Measurements from ENCODE around the gene CSMD2. TPM values are rescaled to one million over a fixed set of nuclear protein-coding genes. Genes with fewer than 3 reads are reported as not detected.

Gene CSMD2
- total RNA-seq, 6 experiments from 2014 or later, result under 0.01 to 0.19 (median 0.09) TPM; not detected in 1

- no peak for DNase-seq
- no peaks in the 10 kb centered on the region for H3K4me1 ChIP-seq
- 50% methylated on average over 5 of the region's 6 CpGs for WGBS (ENCODE audit: insufficient coverage, low coverage, low lambda C conversion rate, missing lambda C conversion rate)
- no peak overlapping the region for H3K27ac ChIP-seq
- no peak overlapping the region for H3K4me3 ChIP-seq
- no peak for TF ChIP-seq CTCF (IDR thresholded peaks at IDR 0.05)
- no peak for TF ChIP-seq POLR2A (IDR thresholded peaks at IDR 0.05)
- intact Hi-C loops (cut with DNase I), result no loop called here
- H3K9me3 ChIP-seq, result no peaks in the 10 kb centered on the region
- no peaks in the 10 kb centered on the region for H3K27me3 ChIP-seq
- no peak for ATAC-seq
- H3K36me3 ChIP-seq, result no peaks in the 10 kb centered on the region
Measured at GRCh38 chr1:33583567-33583966, 581.5 kb downstream of the CSMD2 start.

- DNase-seq, result no peak
- no peak for TF ChIP-seq POLR2A (IDR thresholded peaks at IDR 0.05)
- TF ChIP-seq CTCF (IDR thresholded peaks at IDR 0.05), result no peak
- no peak overlapping the region for H3K27ac ChIP-seq
Measured at GRCh38 chr1:33578557-33579448, 586.2 kb downstream of the CSMD2 start.

GRCh38 chr1:33577663-33578062, 587.4 kb downstream of the CSMD2 start:
- no peaks in the 10 kb centered on the region for H3K4me1 ChIP-seq
- 63% methylated on average over 7 of the region's 9 CpGs for WGBS (ENCODE audit: insufficient coverage, low coverage, low lambda C conversion rate, missing lambda C conversion rate)
- intact Hi-C loops (cut with DNase I), result no loop called here
- TF ChIP-seq POLR2A (IDR thresholded peaks at IDR 0.05) (no peak), CTCF (IDR thresholded peaks at IDR 0.05) (no peak)
- ATAC-seq, result peak; percentile 50 to 76 (median 66)
- no peaks in the 10 kb centered on the region for H3K27me3 ChIP-seq
- no peak overlapping the region for H3K27ac ChIP-seq
- no peak overlapping the region for H3K4me3 ChIP-seq
- H3K36me3 ChIP-seq, result no peaks in the 10 kb centered on the region
- peak in 1 of 3 donors; percentile 23 for DNase-seq
- H3K9me3 ChIP-seq, result no peaks in the 10 kb centered on the region

More at GRCh38 chr1:33578557-33579448, 586.2 kb downstream of the CSMD2 start:
- Histone ChIP-seq H3K9me3 (no peaks in the 10 kb centered on the region), H3K4me3 (no peak overlapping the region), H3K4me1 (no peaks in the 10 kb centered on the region), H3K36me3 (no peaks in the 10 kb centered on the region), H3K27me3 (no peaks in the 10 kb centered on the region)
- no peak for ATAC-seq
- 51% methylated on average over 11 of the region's 16 CpGs for WGBS (ENCODE audit: insufficient coverage, low coverage, low lambda C conversion rate, missing lambda C conversion rate)
- intact Hi-C loops (cut with DNase I), result no loop called here

GRCh38 chr1:33576821-33577599, 588.0 kb downstream of the CSMD2 start:
- ATAC-seq (no peak), DNase-seq (no peak)
- 65% methylated on average over 6 of the region's 11 CpGs for WGBS (ENCODE audit: insufficient coverage, low coverage, low lambda C conversion rate, missing lambda C conversion rate)
- no peak for TF ChIP-seq POLR2A (IDR thresholded peaks at IDR 0.05)
- no peak for TF ChIP-seq CTCF (IDR thresholded peaks at IDR 0.05)
- intact Hi-C loops (cut with DNase I), result no loop called here
- Histone ChIP-seq H3K4me1 (no peaks in the 10 kb centered on the region), H3K9me3 (no peaks in the 10 kb centered on the region), H3K27me3 (no peaks in the 10 kb centered on the region), H3K4me3 (no peak overlapping the region), H3K27ac (no peak overlapping the region), H3K36me3 (no peaks in the 10 kb centered on the region)
